Hair follicle dermal papilla cell (primary cell): Measurements from ENCODE around the gene LY6G5C. TPM values are rescaled to one million over a fixed set of nuclear protein-coding genes. Genes with fewer than 3 reads are reported as not detected.

Experiments
- small RNA-seq: library from RNA; depleted of rRNA; stranded (forward); fragments of <200 nt; gene quantifications from one replicate; pipeline ENCODE3, GENCODE V24; 2012
- total RNA-seq: library from RNA; depleted of rRNA; stranded (reverse); fragments of >200 nt; gene quantifications from 2 replicates; pipeline ENCODE4 v1.2.3, GENCODE V29; 2012

Gene LY6G5C
- total RNA-seq, 1 donor: 0.16 TPM

Small RNA genes lying within 50 kb of the gene (small RNA-seq; reads per million reads assigned to genes)
- gene LY6G6D: not detected
- not detected for gene MIR4646
- gene MIR6832: not detected
- not detected for gene RF00019

Other genes with a start within 250 kb of the LY6G5C start
- gene MICB, start 182.9 kb downstream of the LY6G5C start, total RNA-seq: 12.9 and 15.9 TPM in 2 replicates
- not detected in 2 replicates for gene MCCD1, start 152.1 kb downstream of the LY6G5C start, total RNA-seq
- gene DDX39B, start 139.1 kb downstream of the LY6G5C start, total RNA-seq: 309 and 338 TPM in 2 replicates
- 3.4 and 5.7 TPM in 2 replicates for gene ATP6V1G2, start 134.5 kb downstream of the LY6G5C start, total RNA-seq
- gene NFKBIL1, start 133.5 kb downstream of the LY6G5C start, total RNA-seq: 23.2 and 33.2 TPM in 2 replicates
- not detected in 2 replicates for gene LTA, start 108.8 kb downstream of the LY6G5C start, total RNA-seq
- 0.16 TPM in 1 of 2 replicates, not detected in the other for gene TNF, start 105.5 kb downstream of the LY6G5C start, total RNA-seq
- gene LTB, start 98.6 kb downstream of the LY6G5C start, total RNA-seq: not detected in 2 replicates
- not detected in 2 replicates for gene LST1, start 94.8 kb downstream of the LY6G5C start, total RNA-seq
- gene NCR3, start 88.1 kb downstream of the LY6G5C start, total RNA-seq: not detected in 2 replicates
- not detected in 2 replicates for gene AIF1, start 65.8 kb downstream of the LY6G5C start, total RNA-seq
- 85.5 and 86.8 TPM in 2 replicates for gene PRRC2A, start 60.4 kb downstream of the LY6G5C start, total RNA-seq
- 203 and 221 TPM in 2 replicates for gene BAG6, start 28.4 kb downstream of the LY6G5C start, total RNA-seq
- gene APOM, start 25.2 kb downstream of the LY6G5C start, total RNA-seq: 0.65 and 1.2 TPM in 2 replicates
- gene C6orf47, start 20.3 kb downstream of the LY6G5C start, total RNA-seq: 24.4 and 24.5 TPM in 2 replicates
- 18.5 and 18.8 TPM in 2 replicates for gene GPANK1, start 16.1 kb downstream of the LY6G5C start, total RNA-seq
- gene CSNK2B, start 15.0 kb downstream of the LY6G5C start, total RNA-seq: 117 and 141 TPM in 2 replicates
- 6.3 and 8.4 TPM in 2 replicates for gene LY6G5B, start 11.1 kb downstream of the LY6G5C start, total RNA-seq
- gene ABHD16A, start 22.3 kb upstream of the LY6G5C start, total RNA-seq: 32.8 and 40.7 TPM in 2 replicates
- gene LY6G6F, start 25.8 kb upstream of the LY6G5C start, total RNA-seq: not detected in 2 replicates
- gene LY6G6D, start 34.3 kb upstream of the LY6G5C start, total RNA-seq: not detected in 2 replicates
- gene LY6G6C, start 40.7 kb upstream of the LY6G5C start, total RNA-seq: not detected in 2 replicates
- not detected in 2 replicates for gene MPIG6B, start 42.3 kb upstream of the LY6G5C start, total RNA-seq
- 62.3 and 78.3 TPM in 2 replicates for gene DDAH2, start 48.2 kb upstream of the LY6G5C start, total RNA-seq
- gene CLIC1, start 55.5 kb upstream of the LY6G5C start, total RNA-seq: 499 and 664 TPM in 2 replicates
- 9.6 and 11.7 TPM in 2 replicates for gene MSH5, start 58.9 kb upstream of the LY6G5C start, total RNA-seq
- 0.61 TPM in 1 of 2 replicates, not detected in the other for gene SAPCD1, start 81.6 kb upstream of the LY6G5C start, total RNA-seq
- under 0.01 and 0.97 TPM in 2 replicates for gene VWA7, start 96.3 kb upstream of the LY6G5C start, total RNA-seq
- gene VARS1, start 114.7 kb upstream of the LY6G5C start, total RNA-seq: 48.5 and 60.0 TPM in 2 replicates
- gene LSM2, start 125.9 kb upstream of the LY6G5C start, total RNA-seq: 15.1 and 19.4 TPM in 2 replicates
- gene HSPA1L, start 134.2 kb upstream of the LY6G5C start, total RNA-seq: 0.73 and 0.97 TPM in 2 replicates
- 148 and 178 TPM in 2 replicates for gene HSPA1A, start 134.5 kb upstream of the LY6G5C start, total RNA-seq
- gene HSPA1B, start 146.7 kb upstream of the LY6G5C start, total RNA-seq: 149 and 152 TPM in 2 replicates
- gene NEU1, start 181.8 kb upstream of the LY6G5C start, total RNA-seq: 74.3 and 76.3 TPM in 2 replicates
- gene SLC44A4, start 197.9 kb upstream of the LY6G5C start, total RNA-seq: not detected in 2 replicates
- 55.6 and 57.8 TPM in 2 replicates for gene EHMT2, start 216.6 kb upstream of the LY6G5C start, total RNA-seq
- 2.3 and 4.4 TPM in 2 replicates for gene ZBTB12, start 221.0 kb upstream of the LY6G5C start, total RNA-seq
- gene C2, start 246.7 kb upstream of the LY6G5C start, total RNA-seq: 2.1 and 3.3 TPM in 2 replicates